Bone marrow (tissue), 2 donors: ENCODE results near the gene TSHZ2.
"Not testable (repeated sequence)": the region's sequence is repeated elsewhere in the genome, so short reads cannot be mapped to it uniquely, and the experiment has no call there.

ENCODE experiments used
- DNase-seq, 2 donors: peaks; one replicate each; lab custom pipeline; 2025; lab: John Stamatoyannopoulos, UW

Gene TSHZ2

DNA sequence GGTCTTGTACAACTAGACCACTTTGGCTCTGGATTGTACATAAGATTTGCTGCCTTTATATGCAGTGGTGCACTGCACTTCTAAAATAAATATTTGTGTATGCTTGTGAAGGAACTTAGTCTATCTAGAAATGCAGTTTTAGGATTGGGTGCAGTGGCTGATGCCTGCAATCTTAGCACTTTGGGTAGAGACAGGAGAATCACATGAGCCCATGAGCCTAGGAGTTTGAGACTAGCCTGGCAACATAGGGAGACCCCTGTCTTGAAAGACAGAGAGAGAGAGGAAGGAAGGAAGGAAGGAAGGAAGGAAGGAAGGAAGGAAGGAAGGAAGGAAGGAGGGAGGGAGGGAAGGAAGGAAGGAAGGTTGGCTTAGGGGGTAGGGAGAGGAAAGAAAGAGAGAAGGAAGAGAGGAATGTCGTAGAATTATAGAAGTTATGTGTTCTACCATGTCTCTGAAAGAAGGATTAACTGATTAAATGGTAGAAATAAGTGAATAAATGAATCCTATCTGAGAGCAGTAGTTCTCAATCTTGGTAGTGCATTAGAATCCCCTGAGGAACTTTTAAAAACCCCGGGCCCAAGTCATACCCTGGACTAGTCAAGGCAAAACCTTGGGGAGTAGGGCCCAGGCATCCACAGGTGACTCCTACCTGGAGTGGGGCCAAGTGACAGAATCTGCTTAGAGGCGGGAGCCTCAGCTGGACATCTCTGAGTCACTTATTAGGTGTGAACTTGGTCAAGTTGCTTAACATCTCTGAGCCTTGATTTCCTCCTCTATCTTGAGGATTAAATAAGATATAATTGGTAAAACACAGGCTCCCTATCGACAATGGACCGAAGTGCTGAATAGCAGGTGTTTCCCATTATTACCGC, 491.2 kb downstream of the TSHZ2 start:
- no peak for DNase-seq

GRCh38 chr20:53466279-53466678, 494.1 kb downstream of the TSHZ2 start:
- DNase-seq, result no peak

GRCh38 chr20:53468587-53468986, 496.4 kb downstream of the TSHZ2 start:
- DNase-seq, result no peak

GRCh38 chr20:53472859-53473258, 500.7 kb downstream of the TSHZ2 start:
- DNase-seq, result not testable (repeated sequence)

DNA sequence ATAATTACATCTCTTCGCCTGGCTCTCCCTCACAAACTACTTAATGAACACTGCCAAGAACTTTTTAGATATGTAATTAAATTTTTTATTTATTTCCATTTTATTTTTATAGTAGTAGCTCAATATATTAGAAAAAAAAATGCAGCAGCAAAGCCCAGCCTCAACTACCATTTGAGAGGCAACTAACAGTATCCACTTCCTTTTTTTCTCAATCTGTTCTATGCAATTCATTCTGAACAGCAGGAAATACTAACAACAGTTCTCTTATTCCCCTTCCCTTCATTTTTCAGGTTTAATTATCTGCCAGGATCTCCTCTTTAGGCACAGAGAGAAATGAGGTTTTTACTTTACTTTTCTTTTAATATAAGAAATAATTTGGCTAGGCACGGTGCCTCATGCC, 508.8 kb downstream of the TSHZ2 start:
- DNase-seq, result no peak

DNA sequence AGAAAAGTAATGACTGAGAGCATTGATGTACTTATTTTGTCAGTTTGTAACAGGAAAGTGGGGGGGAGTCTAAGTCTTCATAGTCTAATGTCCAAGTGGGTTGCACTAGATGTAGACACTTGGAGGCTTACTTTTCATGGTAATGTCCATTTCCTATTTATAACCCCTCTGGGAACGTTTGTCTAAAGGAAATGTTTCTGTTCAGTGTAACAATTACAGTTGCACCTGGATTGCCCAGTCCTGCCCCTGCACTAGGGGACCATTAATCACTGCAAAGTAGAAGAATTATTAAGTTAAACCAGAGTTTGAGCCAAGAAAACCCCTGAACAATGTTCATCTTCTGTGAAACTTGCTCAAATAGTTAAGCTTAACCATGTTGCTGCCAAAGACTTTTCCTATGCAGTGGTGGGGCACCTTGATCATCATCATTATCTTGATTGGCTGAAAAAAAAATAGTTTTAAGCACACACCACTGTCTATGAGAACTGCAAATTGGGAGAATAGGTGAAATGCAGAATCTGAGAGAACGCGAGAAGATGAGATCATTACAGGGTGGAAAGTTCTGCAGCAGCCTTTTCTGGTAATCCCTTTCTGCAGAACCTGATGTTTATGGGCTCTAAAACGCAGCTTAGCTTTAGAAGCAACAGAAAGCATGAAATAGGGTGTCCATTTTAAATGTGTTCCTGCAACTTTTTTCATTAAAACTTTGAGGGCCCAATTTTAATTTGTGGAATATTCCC, 515.5 kb downstream of the TSHZ2 start:
- no peak for DNase-seq

- DNase-seq, result no peak
These were observed 516.7 kb downstream of the TSHZ2 start for GRCh38 chr20:53488775-53489272.

- no peak for DNase-seq
These were observed 517.4 kb downstream of the TSHZ2 start for GRCh38 chr20:53489528-53489927.

GRCh38 chr20:53490620-53491019, 518.5 kb downstream of the TSHZ2 start:
- no peak for DNase-seq

- no peak for DNase-seq
These were observed 519.3 kb downstream of the TSHZ2 start for GRCh38 chr20:53491462-53491861.

DNA sequence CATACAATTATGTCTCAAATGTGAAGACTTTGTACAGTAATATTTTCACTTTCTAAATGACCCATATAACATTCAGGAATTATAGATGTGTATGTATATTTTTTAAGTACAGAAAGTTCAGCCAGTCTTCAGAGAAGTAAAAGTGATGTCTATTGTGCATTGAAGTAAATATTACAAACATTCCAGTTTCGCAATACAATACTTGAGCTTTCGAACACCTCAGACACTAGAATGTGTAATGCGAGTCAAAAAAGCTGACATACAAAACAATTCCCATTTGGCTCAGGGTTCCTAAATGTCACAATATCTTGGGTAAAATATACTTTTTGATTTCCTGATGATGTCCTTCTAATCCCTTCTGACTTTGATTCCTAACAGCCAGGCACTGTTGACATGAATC, 520.1 kb downstream of the TSHZ2 start:
- no peak for DNase-seq

DNA sequence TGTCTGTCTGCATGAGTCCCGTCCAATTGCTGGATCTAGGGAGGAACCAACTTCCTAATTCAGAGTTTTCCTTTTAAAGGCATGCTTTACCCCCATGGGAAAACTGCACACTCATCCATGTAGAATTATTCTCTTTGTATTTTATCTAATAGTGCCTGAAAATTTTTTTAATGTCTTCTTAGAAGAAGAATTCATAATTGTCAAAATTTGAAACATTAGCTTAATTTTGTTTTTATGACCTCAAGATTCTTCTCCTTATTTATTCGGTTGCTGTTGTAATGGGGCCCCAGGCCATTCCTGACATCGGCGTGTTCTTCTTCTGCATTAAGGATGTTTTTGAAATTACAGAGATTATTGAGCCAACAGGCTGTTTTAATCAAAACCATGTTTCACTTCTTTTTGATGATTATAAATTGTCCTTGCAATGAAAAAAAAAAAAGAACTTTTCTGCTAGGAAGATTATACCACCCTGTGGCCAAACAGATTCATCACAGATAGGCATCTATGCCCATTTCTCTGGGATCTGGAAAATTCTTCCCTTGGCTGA, 521.2 kb downstream of the TSHZ2 start:
- no peak for DNase-seq

- no peak for DNase-seq
These were observed 522.6 kb downstream of the TSHZ2 start for GRCh38 chr20:53494753-53495152.

DNA sequence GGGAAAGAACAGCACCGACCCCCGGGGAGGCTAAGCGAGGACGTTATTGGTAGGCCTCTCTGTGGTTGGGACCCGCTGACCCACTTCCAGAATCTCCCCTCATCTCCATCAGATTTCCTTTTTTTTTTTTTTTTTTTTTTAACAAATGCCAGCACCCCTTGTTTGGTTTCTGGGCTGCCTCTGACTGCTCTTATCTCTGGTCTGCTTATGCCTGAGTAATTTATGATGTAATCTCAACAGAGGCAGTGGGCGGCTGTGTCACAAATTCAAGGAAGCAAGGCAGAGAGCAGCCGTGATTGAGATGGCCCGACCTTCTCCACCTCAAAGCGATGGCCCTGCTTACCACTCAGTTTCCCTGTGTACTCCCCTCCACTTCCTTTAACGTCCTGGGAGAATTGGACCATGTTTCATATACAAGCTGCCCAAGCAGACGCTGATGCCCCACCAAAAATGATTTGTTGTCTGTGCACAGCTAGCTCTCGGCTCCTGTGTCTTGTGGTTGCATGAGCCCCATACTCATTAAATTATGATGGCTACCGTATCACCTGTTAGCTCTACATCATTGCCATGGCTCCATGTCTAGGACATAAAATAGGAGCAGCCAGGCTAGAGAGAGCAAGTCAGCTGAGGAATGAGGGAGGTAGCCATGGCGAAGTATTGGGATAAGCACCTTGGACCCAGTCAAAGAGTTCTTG, 523.4 kb downstream of the TSHZ2 start:
- DNase-seq, result no peak

DNA sequence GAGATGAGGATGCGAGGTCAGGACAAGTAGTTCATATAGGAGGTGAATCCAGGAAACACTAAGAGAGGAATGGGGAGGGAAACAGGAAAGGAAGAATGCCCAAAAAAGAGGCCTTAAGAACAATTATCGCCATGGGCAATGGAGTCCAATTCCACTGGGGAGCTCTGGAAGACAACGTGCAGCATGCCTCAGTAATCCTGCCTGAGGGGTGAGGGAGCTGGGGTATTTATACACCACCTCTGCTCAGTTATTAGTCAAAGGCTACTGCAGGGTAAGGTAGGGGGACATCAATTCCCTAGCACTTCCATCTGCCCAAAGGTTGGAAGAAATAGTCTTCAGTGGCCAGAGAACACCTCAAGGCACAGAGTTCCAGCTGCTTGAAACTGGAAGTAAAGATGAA, 525.1 kb downstream of the TSHZ2 start:
- no peak for DNase-seq

DNA sequence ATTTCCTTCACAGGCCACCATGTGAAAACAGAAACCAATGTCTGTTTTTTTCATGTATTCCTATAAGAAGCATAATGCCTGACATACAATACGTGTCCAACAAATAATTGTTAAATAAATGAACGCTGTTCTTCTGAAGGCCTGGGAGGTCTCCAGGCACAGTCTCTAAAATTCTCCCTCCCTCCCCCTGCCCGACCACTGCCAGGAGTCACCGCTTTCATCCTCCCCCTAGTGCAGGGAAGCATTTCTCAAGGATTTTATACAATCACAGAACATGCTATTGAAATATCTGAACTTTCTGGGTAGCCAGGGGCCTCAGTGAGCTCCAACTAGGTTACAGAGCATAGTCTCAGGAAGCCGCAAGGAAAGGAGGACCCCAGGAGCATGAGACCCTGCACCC, 526.2 kb downstream of the TSHZ2 start:
- DNase-seq, result no peak

- no peak for DNase-seq
These were observed 528.5 kb downstream of the TSHZ2 start for GRCh38 chr20:53500651-53501050.

- DNase-seq, result no peak
These were observed 530.7 kb downstream of the TSHZ2 start for GRCh38 chr20:53502820-53503219.

DNA sequence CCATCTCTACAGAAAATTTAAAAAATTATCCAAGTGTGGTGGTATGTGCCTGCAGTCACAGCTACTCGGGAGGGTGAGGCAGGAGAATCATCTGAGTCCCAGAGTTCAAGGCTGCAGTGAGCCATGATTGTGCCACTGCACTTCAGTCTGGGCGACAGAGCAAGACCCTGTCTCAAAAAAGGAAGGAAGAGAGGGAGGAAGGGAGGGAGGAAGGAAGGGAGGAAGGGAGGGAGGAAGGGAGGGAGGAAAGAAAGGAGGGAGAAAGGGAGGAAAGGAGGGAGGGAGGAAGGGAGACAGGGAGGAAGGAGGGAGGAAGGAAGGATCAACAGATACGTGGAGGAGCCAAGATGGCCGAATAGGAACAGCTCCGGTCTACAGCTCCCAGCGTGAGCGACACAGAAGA, 531.4 kb downstream of the TSHZ2 start:
- no peak for DNase-seq

DNA sequence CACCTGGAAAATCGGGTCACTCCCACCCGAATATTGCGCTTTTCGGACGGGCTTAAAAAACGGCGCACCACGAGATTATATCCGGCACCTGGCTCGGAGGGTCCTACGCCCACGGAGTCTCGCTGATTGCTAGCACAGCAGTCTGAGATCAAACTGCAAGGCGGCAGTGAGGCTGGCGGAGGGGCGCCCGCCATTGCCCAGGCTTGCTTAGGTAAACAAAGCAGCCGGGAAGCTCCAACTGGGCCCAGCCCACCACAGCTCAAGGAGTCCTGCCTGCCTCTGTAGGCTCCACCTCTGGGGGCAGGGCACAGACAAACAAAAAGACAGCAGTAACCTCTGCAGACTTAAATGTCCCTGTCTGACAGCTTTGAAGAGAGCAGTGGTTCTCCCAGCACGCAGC, 531.9 kb downstream of the TSHZ2 start:
- DNase-seq, result not testable (repeated sequence)

DNA sequence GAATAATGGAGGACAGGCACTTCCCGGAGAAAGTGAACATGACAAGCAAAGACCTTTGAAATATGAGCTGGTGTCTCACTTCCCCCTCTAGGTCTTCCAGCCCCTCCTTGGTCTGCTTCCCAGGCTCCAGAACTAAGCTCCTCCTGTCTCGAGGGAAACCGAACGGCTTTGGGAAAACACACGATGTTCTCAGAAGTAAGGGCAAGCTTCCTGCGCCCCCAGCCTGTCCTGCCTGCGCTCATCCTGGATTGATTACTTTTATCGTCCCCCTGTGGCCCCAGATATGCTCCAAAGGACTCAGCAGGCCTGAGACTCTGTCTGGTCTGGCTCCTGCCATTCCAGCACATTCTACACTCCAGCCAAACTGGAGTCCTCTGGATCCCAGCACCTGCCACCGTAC, 538.1 kb downstream of the TSHZ2 start:
- DNase-seq, result no peak

GRCh38 chr20:53510704-53511103, 538.5 kb downstream of the TSHZ2 start:
- no peak for DNase-seq
